Measurements from ENCODE around the gene ITSN1.

Gene ITSN1

DNA sequence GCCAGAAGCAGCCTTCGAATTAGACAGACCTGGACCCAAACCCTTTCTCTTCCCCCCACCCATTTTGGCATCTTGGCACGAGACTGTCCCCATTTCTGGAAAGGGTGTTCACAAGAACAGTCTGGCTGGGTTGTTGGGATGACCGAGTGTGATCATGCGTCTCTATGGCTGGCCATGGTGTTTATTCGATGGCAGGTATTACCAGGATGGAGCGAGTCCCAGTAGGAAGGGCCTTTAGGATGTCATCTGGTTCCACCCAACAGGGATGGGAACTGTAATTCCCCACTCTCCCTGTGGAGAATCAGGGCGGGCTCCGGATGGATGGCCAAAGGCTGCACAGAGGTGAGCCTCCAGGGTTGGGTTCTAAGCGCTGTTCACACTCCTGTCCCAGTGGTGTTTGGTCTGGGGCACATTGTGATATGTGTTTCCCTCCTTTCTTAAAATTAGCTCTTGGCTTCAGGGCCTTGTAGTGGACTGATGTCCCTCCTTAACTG is 306.7 kb downstream of the ITSN1 start:
- TF ChIP-seq, protein P1, sequence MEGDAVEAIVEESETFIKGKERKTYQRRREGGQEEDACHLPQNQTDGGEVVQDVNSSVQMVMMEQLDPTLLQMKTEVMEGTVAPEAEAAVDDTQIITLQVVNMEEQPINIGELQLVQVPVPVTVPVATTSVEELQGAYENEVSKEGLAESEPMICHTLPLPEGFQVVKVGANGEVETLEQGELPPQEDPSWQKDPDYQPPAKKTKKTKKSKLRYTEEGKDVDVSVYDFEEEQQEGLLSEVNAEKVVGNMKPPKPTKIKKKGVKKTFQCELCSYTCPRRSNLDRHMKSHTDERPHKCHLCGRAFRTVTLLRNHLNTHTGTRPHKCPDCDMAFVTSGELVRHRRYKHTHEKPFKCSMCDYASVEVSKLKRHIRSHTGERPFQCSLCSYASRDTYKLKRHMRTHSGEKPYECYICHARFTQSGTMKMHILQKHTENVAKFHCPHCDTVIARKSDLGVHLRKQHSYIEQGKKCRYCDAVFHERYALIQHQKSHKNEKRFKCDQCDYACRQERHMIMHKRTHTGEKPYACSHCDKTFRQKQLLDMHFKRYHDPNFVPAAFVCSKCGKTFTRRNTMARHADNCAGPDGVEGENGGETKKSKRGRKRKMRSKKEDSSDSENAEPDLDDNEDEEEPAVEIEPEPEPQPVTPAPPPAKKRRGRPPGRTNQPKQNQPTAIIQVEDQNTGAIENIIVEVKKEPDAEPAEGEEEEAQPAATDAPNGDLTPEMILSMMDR (IDR thresholded peaks at IDR 0.05; ENCODE audit: insufficient read depth, low read length, missing control alignments): no peak
- ChIA-PET POLR2A (no interaction called here), CTCF (interaction anchor here (0.7 to 2.1 kb wide), 2 partner anchors 10 to 25 kb away, joined by 3 to 9 read pairs; no protein-coding TSS in a partner anchor)

More for the DNA sequence above, 306.7 kb downstream of the ITSN1 start:
- DNase-seq (ENCODE audit: low read depth, low spot score): no peak
- H3K4me3 ChIP-seq (ENCODE audit: low read depth, low read length): no peak overlapping the region

Data from AG04449 (cell line).